ENCODE results near the gene LKAAEAR1. TPM values are rescaled to one million over a fixed set of nuclear protein-coding genes. Genes with fewer than 3 reads are reported as not detected.

LKAAEAR1 gene
- total and polyA plus RNA-seq, 7 donors = 0.19 to 1.5 TPM; not detected in 5

- no peak for TF ChIP-seq CTCF (IDR thresholded peaks at IDR 0.05)
- TF ChIP-seq POLR2AphosphoS5 (IDR thresholded peaks at IDR 0.05) = no peak
- no peak for TF ChIP-seq POLR2A (IDR thresholded peaks at IDR 0.05)
- no peak for TF ChIP-seq EP300 (IDR thresholded peaks at IDR 0.05)
- H3K9me3 ChIP-seq = no peaks in the 10 kb centered on the region
- intact Hi-C loops (cut with DNase I) = no loop called here
- WGBS, 2 donors = 48 to 70% methylated on average over 4 of the region's 4 CpGs
- peaks cover 0 to 12% (median 10%) of the 10 kb centered on the region in 4 donors for H3K4me1 ChIP-seq
- no peak for DNase-seq
- no peaks in the 10 kb centered on the region for H3K36me3 ChIP-seq
- no peak overlapping the region for H3K27ac ChIP-seq
- no peak overlapping the region for H3K4me3 ChIP-seq
- H3K27me3 ChIP-seq = peaks cover 23 to 76% (median 63%) of the 10 kb centered on the region in 3 donors
Measured at GRCh38 chr20:64100566-64100888, 16.3 kb upstream of the LKAAEAR1 start.

- peaks cover 0 to 12% (median 10%) of the 10 kb centered on the region in 4 donors for H3K4me1 ChIP-seq
- H3K27ac ChIP-seq = no peak overlapping the region
- peaks cover 23 to 80% (median 65%) of the 10 kb centered on the region in 3 donors for H3K27me3 ChIP-seq
- TF ChIP-seq EP300 (IDR thresholded peaks at IDR 0.05) = no peak
- no peak for TF ChIP-seq POLR2A (IDR thresholded peaks at IDR 0.05)
- TF ChIP-seq POLR2AphosphoS5 (IDR thresholded peaks at IDR 0.05) = no peak
- no peak for TF ChIP-seq CTCF (IDR thresholded peaks at IDR 0.05)
- WGBS, 2 donors = 60 to 65% methylated on average over 14 of the region's 14 CpGs
- DNase-seq = no peak
- H3K36me3 ChIP-seq = no peaks in the 10 kb centered on the region
- no peak overlapping the region for H3K4me3 ChIP-seq
- intact Hi-C loops (cut with DNase I) = no loop called here
- no peaks in the 10 kb centered on the region for H3K9me3 ChIP-seq
Measured at GRCh38 chr20:64099880-64100565, 15.8 kb upstream of the LKAAEAR1 start.

DNA sequence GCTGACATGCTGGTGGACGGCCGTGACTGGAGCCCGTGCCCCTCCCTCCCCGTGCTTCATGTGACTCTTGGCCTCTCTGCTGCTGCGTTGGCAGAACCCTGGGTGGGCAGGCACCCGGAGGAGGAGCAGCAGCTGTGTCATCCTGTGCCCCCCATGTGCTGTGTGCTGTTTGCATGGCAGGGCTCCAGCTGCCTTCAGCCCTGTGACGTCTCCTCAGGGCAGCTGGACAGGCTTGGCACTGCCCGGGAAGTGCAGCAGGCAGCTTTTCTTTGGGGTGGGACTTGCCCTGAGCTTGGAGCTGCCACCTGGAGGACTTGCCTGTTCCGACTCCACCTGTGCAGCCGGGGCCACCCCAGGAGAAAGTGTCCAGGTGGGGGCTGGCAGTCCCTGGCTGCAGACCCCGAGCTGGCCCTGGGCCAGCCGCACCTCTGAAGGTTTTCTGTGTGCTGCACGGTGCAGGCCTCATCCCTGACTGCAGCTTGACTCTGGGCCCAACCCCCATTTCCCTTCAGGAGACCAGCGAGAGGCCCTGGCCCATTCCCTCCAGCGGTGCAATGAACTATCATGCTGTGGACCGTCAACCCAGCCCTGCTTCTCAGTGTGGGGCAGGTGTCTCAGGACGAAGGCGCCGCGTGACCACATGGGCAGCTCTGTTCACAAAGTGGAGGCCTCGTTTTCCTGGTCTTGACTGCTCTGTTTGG, 15.0 kb upstream of the LKAAEAR1 start:
- TF ChIP-seq EP300 (IDR thresholded peaks at IDR 0.05) = no peak
- Histone ChIP-seq H3K9me3 (no peaks in the 10 kb centered on the region), H3K4me3 (no peak overlapping the region), H3K27ac (no peak overlapping the region), H3K27me3 (peaks cover 23 to 79% (median 65%) of the 10 kb centered on the region in 3 donors), H3K4me1 (peaks cover 0 to 12% (median 10%) of the 10 kb centered on the region in 4 donors), H3K36me3 (no peaks in the 10 kb centered on the region)
- no peak for DNase-seq
- 68 to 84% methylated on average over 21 of the region's 21 CpGs for WGBS, 2 donors
- intact Hi-C loops (cut with DNase I) = no loop called here

- H3K36me3 ChIP-seq = no peaks in the 10 kb centered on the region
- peaks cover 0 to 12% (median 10%) of the 10 kb centered on the region in 4 donors for H3K4me1 ChIP-seq
- 90 to 96% methylated on average over 28 of the region's 28 CpGs for WGBS, 2 donors
- no peak for DNase-seq
- no peak overlapping the region for H3K27ac ChIP-seq
- peaks cover 23 to 72% (median 58%) of the 10 kb centered on the region in 3 donors for H3K27me3 ChIP-seq
- no peak overlapping the region for H3K4me3 ChIP-seq
- TF ChIP-seq EP300 (IDR thresholded peaks at IDR 0.05) = no peak
- no peak for TF ChIP-seq POLR2AphosphoS5 (IDR thresholded peaks at IDR 0.05)
- TF ChIP-seq POLR2A (IDR thresholded peaks at IDR 0.05) = no peak
- TF ChIP-seq CTCF (IDR thresholded peaks at IDR 0.05) = no peak
- no peaks in the 10 kb centered on the region for H3K9me3 ChIP-seq
- intact Hi-C loops (cut with DNase I) = no loop called here
Measured at GRCh38 chr20:64098471-64099013, 14.3 kb upstream of the LKAAEAR1 start.

DNA sequence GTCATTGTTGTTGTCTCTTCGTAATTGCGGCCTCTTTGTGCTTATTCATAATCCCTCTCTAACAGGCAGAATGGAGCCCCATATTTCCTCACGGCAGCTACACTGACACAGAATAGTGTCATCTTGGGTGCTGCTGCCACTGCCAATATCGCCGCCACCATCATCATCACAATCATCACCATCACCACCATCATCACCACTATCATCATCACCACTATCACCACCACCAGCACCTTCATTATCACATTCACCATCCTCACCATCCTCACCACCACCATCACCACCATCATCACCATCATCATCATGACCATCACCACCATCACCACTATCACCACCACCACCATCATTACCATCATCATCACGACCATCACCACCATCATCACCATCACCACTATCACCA, 12.3 kb upstream of the LKAAEAR1 start:
- intact Hi-C loops (cut with DNase I) = no loop called here
- 81 to 88% methylated on average over 6 of the region's 6 CpGs for WGBS, 2 donors
- Histone ChIP-seq H3K36me3 (no peaks in the 10 kb centered on the region), H3K4me1 (no peaks in the 10 kb centered on the region), H3K9me3 (no peaks in the 10 kb centered on the region), H3K27me3 (peaks cover 11 to 53% (median 45%) of the 10 kb centered on the region in 3 donors), H3K27ac (no peak overlapping the region), H3K4me3 (no peak overlapping the region)
- TF ChIP-seq POLR2AphosphoS5 (IDR thresholded peaks at IDR 0.05) = no peak
- no peak for TF ChIP-seq POLR2A (IDR thresholded peaks at IDR 0.05)
- no peak for TF ChIP-seq CTCF (IDR thresholded peaks at IDR 0.05)
- no peak for TF ChIP-seq EP300 (IDR thresholded peaks at IDR 0.05)
- no peak for DNase-seq
